SK-N-SH treated with all-trans-retinoic acid at 6 μM for 48 hours (cell line): Measurements from ENCODE around the gene C1GALT1.

Experiments
- GLIS3 ChIP-seq: fragments of 250-450 bp; sonication (Bioruptor Pico); IDR thresholded peaks from 2 replicates; pipeline ENCODE4 v1.5.0; 2020; ENCODE audit warnings: mild to moderate bottlenecking, moderate library complexity
- RARB ChIP-seq: fragments of 250-450 bp; sonication (Bioruptor Pico); IDR thresholded peaks from 2 replicates; pipeline ENCODE4 v1.8.0; 2021; ENCODE audit warnings: mild to moderate bottlenecking, moderate library complexity
- ZC3H10 ChIP-seq: fragments of 250-450 bp; sonication (Bioruptor Pico); IDR thresholded peaks from 2 replicates; pipeline ENCODE4 v1.5.1; 2021; ENCODE audit warnings: mild to moderate bottlenecking, moderate library complexity
- ZFP30 ChIP-seq: fragments of 450-650 bp; formaldehyde crosslinking; IDR thresholded peaks from 2 replicates; pipeline ENCODE4 v1.5.0; 2022; ENCODE audit warnings: mild to moderate bottlenecking, moderate library complexity
- ZNF70 ChIP-seq: fragments of 450-650 bp; formaldehyde crosslinking; IDR thresholded peaks from 2 replicates; pipeline ENCODE4 v1.5.0; 2020; ENCODE audit warnings: mild to moderate bottlenecking, moderate library complexity
- TF ChIP-seq, protein P1 (sequence below): fragments of 250-450 bp; sonication (Bioruptor Pico); IDR thresholded peaks from 2 replicates; pipeline ENCODE4 v1.8.0; 2020; ENCODE audit warnings: mild to moderate bottlenecking, moderate library complexity, borderline replicate concordance

DNA sequence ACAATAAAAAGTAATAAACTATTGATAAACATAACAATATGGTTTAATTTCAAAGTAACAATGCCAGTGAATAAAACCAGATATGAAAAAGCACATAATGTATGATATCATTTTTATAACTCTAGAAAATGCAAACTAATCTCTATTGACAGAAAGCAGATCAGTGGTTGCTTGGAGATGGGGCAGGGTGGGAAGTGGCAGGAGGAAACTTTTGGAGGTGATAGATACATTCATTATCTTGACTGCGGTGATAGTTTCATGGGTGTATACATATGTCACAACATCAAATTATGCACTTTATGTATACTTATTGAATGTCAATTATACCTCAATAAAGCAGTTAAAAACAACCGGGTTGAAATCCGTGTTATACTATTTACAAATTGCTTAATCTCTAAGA is 16.0 kb upstream of the C1GALT1 start:
- TF ChIP-seq, protein P1, sequence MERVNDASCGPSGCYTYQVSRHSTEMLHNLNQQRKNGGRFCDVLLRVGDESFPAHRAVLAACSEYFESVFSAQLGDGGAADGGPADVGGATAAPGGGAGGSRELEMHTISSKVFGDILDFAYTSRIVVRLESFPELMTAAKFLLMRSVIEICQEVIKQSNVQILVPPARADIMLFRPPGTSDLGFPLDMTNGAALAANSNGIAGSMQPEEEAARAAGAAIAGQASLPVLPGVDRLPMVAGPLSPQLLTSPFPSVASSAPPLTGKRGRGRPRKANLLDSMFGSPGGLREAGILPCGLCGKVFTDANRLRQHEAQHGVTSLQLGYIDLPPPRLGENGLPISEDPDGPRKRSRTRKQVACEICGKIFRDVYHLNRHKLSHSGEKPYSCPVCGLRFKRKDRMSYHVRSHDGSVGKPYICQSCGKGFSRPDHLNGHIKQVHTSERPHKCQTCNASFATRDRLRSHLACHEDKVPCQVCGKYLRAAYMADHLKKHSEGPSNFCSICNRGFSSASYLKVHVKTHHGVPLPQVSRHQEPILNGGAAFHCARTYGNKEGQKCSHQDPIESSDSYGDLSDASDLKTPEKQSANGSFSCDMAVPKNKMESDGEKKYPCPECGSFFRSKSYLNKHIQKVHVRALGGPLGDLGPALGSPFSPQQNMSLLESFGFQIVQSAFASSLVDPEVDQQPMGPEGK: no peak
- TF ChIP-seq GLIS3 (no peak), RARB (CRISPR knock-in tag) (no peak), ZC3H10 (CRISPR knock-in tag) (no peak), ZFP30 (CRISPR knock-in tag) (no peak), ZNF70 (no peak)
